Type B pancreatic cell (in vitro differentiated cells): Measurements from ENCODE around the gene BBX. TPM values are rescaled to one million over a fixed set of nuclear protein-coding genes. Genes with fewer than 3 reads are reported as not detected.

Experiments used
- DNase-seq: peaks from one replicate; pipeline ENCODE4 v3.0.0; 2021; ENCODE audit warnings: mixed read lengths; ENCODE audit not compliant: unreplicated experiment; ENCODE audit errors: extremely low spot score
- H3K27ac Mint-ChIP-seq: 2 replicates; pipeline ENCODE4 v1.8.0; 2021; ENCODE audit warnings: mild to moderate bottlenecking, mixed read lengths
- H3K27me3 Mint-ChIP-seq: 2 replicates; pipeline ENCODE4 v1.8.0; 2021; ENCODE audit warnings: mixed read lengths
- H3K36me3 Mint-ChIP-seq: 2 replicates; pipeline ENCODE4 v1.8.0; 2021; ENCODE audit warnings: mixed read lengths
- H3K4me1 Mint-ChIP-seq: one replicate; pipeline ENCODE4 v1.8.0; 2021; ENCODE audit warnings: mixed read lengths; ENCODE audit not compliant: unreplicated experiment
- H3K4me3 Mint-ChIP-seq: 2 replicates; pipeline ENCODE4 v1.8.0; 2021; ENCODE audit warnings: mild to moderate bottlenecking, mixed read lengths
- H3K9me3 Mint-ChIP-seq: 2 replicates; pipeline ENCODE4 v1.8.0; 2021; ENCODE audit warnings: mixed read lengths
- total RNA-seq: library from RNA; stranded (reverse); gene quantifications from 2 replicates; pipeline ENCODE4 v1.2.1, GENCODE V29; 2021; ENCODE audit warnings: low replicate concordance
- TF ChIP-seq, protein P1 (sequence below): fragments of 200-600 bp; sonication (generic); conservative IDR thresholded peaks from 2 replicates; pipeline ENCODE4 v1.5.0; 2021; ENCODE audit warnings: antibody characterized with exemption, mild to moderate bottlenecking

BBX gene
- total RNA-seq, 1 donor from 2014 or later = 52.8 TPM

DNA sequence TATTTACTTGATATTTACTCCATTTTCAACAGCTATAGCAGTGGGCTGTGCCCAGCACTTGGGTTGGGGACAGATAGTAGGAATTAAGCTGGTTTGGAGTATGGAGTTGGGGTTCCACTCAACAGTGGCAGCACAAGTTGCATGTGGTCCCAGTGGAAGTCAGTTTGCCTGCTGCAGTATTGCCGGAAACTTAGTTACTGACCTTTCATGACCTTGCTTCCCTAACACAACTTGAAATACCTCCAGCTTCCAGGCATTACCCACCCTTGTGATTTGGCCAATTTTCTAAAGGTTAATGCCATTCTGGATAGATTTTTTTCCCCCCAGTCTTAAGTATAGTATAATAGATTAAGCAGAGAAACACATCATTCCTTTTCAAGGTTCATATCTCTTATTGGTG, 68.0 kb downstream of the BBX start:
- Mint-ChIP-seq H3K36me3 (peaks cover 3% of the 10 kb centered on the region), H3K4me1 (peaks cover 16% of the 10 kb centered on the region), H3K4me3 (no peak overlapping the region), H3K27me3 (no peaks in the 10 kb centered on the region), H3K27ac (no peak overlapping the region), H3K9me3 (no peaks in the 10 kb centered on the region)
- no peak for DNase-seq
- TF ChIP-seq, protein P1, sequence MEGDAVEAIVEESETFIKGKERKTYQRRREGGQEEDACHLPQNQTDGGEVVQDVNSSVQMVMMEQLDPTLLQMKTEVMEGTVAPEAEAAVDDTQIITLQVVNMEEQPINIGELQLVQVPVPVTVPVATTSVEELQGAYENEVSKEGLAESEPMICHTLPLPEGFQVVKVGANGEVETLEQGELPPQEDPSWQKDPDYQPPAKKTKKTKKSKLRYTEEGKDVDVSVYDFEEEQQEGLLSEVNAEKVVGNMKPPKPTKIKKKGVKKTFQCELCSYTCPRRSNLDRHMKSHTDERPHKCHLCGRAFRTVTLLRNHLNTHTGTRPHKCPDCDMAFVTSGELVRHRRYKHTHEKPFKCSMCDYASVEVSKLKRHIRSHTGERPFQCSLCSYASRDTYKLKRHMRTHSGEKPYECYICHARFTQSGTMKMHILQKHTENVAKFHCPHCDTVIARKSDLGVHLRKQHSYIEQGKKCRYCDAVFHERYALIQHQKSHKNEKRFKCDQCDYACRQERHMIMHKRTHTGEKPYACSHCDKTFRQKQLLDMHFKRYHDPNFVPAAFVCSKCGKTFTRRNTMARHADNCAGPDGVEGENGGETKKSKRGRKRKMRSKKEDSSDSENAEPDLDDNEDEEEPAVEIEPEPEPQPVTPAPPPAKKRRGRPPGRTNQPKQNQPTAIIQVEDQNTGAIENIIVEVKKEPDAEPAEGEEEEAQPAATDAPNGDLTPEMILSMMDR = no peak

DNA sequence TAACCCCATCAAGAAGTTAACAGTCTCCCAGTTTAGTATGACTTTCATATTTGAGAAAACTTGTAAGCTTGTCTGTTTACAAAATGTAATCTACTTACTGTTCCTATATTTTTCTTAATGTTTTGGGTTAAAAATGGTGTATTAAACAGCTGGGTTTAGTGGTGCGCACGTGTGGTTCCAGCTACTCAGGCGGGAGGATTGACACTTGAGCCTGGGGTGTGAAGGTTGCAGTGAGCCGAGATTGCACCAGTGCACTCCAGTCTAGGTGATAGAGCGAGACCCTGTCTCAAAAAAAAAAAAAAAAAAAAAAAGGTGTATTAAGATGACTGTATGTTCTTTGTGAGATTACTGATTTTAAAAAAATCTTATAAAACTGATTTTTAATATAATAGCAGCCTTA, 69.3 kb downstream of the BBX start:
- TF ChIP-seq, protein P1 = no peak
- Mint-ChIP-seq H3K4me1 (peaks cover 16% of the 10 kb centered on the region), H3K36me3 (peaks cover 3% of the 10 kb centered on the region), H3K27me3 (no peaks in the 10 kb centered on the region), H3K4me3 (no peak overlapping the region), H3K9me3 (no peaks in the 10 kb centered on the region), H3K27ac (no peak overlapping the region)
- no peak for DNase-seq

DNA sequence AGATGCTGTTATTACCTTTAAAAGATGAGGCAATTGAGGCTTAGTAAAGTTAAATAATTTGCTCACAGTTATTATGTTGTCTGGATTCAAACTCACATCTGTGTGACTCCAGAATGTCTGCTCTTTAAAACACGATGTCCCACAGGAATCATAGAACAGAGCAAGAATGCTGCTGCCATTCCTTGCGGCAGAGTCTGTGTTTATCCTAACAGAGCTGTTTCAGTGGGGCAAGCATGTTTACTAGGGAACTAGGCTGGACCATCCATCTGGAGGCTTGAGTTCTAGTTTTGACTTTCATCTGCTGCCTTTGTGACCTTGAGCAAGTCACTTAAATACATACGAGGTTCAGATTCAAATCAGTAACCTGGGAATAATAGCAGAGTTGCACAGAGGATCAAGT, 72.1 kb downstream of the BBX start:
- Mint-ChIP-seq H3K4me3 (no peak overlapping the region), H3K27ac (no peak overlapping the region), H3K9me3 (no peaks in the 10 kb centered on the region), H3K36me3 (no peaks in the 10 kb centered on the region), H3K27me3 (no peaks in the 10 kb centered on the region), H3K4me1 (peaks cover 35% of the 10 kb centered on the region)
- no peak for DNase-seq
- TF ChIP-seq, protein P1 = no peak

DNA sequence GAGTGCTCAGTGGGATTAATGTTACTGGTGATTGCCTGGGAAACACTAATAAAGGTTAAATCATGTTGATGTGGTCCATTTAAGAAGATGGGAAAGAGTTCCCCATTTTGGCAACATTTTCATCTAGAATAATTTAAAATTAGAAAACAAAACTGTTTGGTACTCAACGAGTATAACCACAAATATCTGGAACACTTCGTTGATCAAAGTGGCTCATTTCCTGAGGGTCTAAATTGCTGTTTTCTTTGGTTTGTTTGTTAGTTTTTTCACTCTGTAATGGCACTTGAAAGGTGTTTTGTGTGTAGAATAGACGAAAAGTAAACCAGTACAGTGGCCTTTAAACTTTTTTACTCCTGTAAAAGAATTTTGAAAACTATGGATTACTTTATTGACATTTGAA, 73.9 kb downstream of the BBX start:
- Mint-ChIP-seq H3K9me3 (peaks cover 4% of the 10 kb centered on the region), H3K27ac (no peak overlapping the region), H3K4me1 (peaks cover 48% of the 10 kb centered on the region), H3K4me3 (no peak overlapping the region), H3K27me3 (no peaks in the 10 kb centered on the region), H3K36me3 (peaks cover 9% of the 10 kb centered on the region)
- TF ChIP-seq, protein P1 = no peak
- no peak for DNase-seq

DNA sequence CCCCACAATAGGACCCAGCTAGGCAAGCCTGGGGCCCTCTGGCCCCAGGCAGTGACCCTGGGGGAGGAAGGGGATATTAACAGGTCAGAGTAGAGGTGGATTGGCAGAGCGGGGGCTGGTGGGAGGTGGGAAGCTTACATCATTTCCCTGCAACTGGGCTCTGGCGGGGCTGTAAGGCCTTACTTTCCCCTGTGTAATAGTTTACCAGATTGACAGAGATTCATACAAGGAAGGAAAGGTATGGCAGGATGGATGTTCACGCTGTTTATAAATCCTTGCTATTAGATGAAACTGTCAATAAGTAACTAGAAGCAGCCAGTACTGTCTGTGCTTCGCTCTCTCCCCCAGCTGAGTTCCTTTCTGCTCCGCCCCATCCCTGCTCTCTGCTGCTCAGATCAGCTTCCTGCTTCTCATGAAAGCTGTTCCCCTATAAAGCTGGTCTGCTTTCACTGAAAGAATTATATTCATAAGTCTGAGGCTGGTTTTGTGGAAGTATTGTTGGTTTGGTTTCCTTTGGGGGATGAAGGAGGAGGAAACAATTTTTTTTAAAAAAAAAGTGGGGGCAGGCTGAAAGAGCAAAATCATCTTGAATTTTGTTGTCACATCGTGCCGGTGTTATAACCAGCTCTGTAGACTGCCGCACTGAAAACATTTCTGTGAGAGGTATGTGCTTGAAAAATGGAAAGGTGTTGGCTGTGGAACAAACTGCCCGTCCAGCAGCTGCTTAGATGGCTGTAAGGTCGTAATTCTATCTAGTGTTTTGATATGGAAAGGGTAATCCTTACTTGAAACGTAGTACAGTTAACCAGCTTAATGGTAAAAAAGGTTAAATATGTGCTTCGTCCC, 76.4 kb downstream of the BBX start:
- Mint-ChIP-seq H3K27ac (peak overlapping the region; percentile 80), H3K36me3 (peaks cover 15% of the 10 kb centered on the region), H3K4me3 (peak overlapping the region; percentile 79), H3K27me3 (no peaks in the 10 kb centered on the region), H3K4me1 (peaks cover 37% of the 10 kb centered on the region), H3K9me3 (peaks cover 4% of the 10 kb centered on the region)
- no peak for DNase-seq
- TF ChIP-seq, protein P1 = no peak
